ENCODE results near the gene KRTAP9-7.
"Not testable (repeated sequence)": the region's sequence is repeated elsewhere in the genome, so short reads cannot be mapped to it uniquely, and the experiment has no call there.

Gene KRTAP9-7, protein sequence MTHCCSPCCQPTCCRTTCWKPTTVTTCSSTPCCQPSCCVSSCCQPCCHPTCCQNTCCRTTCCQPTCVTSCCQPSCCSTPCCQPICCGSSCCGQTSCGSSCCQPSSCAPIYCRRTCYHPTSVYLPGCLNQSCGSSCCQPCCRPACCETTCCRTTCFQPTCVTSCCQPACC

DNA sequence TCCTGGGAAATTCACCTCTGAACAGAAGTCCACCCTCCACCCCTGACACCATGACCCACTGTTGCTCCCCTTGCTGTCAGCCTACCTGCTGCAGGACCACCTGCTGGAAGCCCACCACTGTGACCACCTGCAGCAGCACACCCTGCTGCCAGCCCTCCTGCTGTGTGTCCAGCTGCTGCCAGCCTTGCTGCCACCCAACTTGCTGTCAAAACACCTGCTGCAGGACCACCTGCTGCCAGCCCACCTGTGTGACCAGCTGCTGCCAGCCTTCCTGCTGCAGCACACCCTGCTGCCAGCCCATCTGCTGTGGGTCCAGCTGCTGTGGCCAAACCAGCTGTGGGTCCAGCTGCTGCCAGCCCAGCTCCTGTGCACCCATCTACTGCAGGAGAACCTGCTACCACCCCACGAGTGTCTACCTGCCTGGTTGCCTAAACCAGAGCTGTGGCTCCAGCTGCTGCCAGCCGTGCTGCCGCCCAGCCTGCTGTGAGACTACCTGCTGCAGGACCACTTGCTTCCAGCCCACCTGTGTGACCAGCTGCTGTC, at the start of gene KRTAP9-7:
TSS of gene KRTAP9-7 (plus strand) at position 51 of the 543 bp plus-strand sequence. CDS start at position 51, 0 bp downstream.
- DNase-seq (ENCODE audit: low read depth in 3 of 3): not testable (repeated sequence)

DNA sequence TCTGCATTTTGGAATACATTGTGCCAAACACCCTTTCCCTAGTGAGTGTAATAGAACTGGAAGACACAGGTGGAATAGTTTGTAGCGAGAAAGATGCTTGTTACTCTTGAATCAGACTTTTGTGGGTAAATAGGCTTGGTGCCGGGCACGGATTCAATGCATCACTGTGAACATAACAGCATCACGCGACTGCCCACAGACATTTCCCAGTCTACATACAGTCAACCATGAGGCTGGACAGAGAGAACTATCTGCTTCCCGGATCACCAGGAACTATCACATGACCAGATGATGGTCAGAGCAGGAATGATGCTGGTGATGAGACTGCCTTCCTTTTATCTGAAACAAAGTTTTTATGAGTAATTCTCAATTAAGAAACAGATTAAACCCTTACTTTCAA, 49.4 kb upstream of the KRTAP9-7 start:
- no peak for DNase-seq (ENCODE audit: low read depth in 3 of 3)

DNA sequence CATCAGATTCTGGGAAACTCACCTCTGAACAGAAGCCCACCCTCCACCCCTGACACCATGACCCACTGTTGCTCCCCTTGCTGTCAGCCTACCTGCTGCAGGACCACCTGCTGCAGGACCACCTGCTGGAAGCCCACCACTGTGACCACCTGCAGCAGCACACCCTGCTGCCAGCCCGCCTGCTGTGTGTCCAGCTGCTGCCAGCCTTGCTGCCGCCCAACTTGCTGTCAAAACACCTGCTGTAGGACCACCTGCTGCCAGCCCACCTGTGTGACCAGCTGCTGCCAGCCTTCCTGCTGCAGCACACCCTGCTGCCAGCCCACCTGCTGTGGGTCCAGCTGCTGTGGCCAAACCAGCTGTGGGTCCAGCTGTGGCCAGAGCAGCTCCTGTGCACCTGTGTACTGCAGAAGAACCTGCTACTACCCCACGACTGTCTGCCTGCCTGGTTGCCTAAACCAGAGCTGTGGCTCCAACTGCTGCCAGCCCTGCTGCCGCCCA, 48.9 kb upstream of the KRTAP9-7 start, which contains the start of gene KRTAP9-2:
TSS of gene KRTAP9-2 (plus strand) at position 51 of the 498 bp plus-strand sequence. CDS start at position 58, 7 bp downstream.
- DNase-seq (ENCODE audit: low read depth in 3 of 3): not testable (repeated sequence)

DNA sequence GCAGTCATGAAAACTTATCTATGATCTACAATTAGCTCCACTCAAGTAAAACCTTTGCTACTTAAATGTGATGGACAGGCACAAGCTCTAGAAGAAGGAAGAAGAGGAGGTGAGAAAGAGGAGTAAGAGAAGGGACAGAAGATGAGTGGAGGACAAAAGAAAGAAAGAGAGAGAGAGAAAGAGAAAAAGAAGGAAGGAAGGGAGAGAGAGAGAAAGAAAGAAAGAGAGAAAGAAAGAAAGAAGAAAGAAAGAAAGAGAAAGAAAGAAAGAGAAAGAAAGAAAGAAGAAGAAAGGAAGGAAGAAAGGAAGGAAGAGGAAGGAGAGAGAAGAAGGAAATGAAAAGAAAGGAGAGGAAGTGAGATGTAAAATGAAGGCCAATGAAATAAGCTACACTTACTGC, 45.4 kb upstream of the KRTAP9-7 start:
- no peak for DNase-seq (ENCODE audit: low read depth in 3 of 3)

DNA sequence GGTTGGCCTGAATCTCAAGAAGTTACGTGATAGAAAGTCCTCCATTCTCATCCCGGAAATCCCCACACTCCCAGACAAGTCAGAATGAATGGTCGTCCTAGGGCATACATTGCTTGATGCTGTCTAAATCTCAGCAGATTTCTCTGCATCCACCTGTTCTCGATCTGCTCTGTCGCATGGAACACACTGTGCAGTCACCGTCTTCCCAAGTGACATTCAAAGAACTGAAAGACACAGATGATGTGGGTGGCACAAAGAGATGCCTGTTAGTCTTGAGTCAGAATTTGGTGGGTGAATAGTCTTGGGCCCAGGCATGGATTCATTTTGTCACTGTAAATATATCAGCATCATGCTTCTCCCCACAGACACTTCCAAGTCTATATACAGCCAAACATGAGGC, 43.8 kb upstream of the KRTAP9-7 start:
- DNase-seq (ENCODE audit: low read depth in 3 of 3): no peak

DNA sequence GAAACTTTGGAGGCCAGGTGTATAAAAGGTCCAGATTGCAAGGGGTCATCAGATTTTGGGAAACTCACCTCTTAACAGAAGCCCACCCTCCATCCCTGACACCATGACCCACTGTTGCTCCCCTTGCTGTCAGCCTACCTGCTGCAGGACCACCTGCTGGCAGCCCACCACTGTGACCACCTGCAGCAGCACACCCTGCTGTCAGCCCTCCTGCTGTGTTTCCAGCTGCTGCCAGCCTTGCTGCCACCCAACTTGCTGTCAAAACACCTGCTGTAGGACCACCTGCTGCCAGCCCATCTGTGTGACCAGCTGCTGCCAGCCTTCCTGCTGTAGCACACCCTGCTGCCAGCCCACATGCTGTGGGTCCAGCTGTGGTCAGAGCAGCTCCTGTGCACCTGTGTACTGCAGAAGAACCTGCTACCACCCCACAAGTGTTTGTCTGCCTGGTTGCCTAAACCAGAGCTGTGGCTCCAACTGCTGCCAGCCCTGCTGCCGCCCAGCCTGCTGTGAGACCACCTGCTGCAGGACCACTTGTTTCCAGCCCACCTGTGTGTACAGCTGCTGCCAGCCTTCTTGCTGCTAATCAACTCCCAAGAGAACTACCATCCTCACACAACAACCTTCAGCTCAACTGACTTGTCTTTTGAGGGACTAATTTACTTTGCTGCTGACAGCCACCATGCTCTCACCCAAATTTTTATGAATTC, 42.9 kb upstream of the KRTAP9-7 start, which contains the start of gene KRTAP9-3:
TSS of gene KRTAP9-3 (plus strand) at position 51 of the 707 bp plus-strand sequence. CDS start at position 104, 53 bp downstream.
- not testable (repeated sequence) for DNase-seq (ENCODE audit: low read depth in 3 of 3)

DNA sequence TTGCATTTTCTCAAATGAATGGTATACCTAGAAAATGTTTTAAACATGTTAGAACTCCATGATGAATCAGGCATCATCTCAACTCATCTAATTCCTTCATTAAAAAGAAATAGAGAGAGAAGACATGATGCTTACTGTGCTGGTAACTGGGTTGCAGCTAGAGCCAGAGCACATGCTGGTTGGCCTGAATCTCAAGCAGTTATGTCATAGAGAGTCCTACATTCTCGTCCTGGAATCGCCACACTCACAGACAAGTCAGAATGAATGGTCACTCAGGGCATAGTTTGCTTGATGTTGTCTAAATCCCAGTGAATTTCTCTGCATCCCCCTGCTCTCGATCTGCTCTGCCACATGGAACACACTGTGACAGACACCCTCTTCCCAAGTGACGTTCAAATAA, 38.4 kb upstream of the KRTAP9-7 start:
- not testable (repeated sequence) for DNase-seq (ENCODE audit: low read depth in 3 of 3)

DNA sequence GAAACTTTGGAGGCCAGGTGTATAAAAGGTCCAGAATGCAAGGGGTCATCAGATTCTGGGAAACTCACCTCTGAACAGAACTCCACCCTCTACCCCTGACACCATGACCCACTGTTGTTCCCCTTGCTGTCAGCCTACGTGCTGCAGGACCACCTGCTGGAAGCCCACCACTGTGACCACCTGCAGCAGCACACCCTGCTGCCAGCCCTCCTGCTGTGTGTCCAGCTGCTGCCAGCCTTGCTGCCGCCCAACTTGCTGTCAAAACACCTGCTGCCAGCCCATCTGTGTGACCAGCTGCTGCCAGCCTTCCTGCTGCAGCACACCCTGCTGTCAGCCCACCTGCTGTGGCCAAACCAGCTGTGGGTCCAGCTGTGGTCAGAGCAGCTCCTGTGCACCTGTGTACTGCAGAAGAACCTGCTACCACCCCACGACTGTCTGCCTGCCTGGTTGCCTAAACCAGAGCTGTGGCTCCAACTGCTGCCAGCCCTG, 37.5 kb upstream of the KRTAP9-7 start, which contains the start of gene KRTAP9-8:
TSS of gene KRTAP9-8 (plus strand) at position 51 of the 489 bp plus-strand sequence. CDS start at position 104, 53 bp downstream.
- DNase-seq (ENCODE audit: low read depth in 3 of 3): not testable (repeated sequence)

DNA sequence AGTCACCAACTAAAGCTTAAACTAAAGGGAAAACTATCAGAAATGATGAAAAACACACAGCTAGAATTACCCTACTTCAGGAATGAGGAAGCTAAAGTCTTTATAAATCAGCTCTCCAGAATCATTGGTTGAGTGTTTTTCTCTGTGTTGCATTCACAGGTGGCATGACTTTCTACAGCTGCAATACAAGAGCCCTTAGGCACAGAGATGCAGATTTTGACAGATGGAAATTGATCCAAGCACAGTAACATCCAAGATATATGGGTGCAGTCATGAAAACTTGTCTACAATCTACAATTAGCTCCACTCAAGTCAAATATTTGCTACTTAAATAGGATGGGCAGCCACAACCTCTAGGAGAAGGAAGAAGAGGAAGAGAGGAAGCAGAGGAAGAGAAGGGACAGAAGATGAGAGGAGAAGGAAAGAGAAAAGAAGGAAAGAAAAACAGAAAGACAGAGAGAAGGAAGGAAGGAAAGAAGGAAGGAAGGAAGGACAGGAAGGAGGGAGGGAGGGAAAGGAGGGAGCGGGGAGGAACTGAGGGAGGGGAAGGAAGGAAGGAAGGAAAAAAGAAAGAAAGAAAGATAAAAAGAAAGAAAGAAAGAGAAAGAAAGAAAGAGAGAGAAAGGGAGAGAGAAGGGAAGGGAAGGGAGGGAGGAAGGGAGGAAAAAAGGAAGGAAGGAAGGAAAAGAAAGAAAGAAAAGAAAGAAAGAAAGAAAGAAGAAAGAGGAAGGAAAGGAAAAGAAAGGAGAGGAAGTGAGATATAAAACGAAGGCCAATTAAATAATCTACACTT, 28.3 kb upstream of the KRTAP9-7 start:
- DNase-seq (ENCODE audit: low read depth in 3 of 3): not testable (repeated sequence)

DNA sequence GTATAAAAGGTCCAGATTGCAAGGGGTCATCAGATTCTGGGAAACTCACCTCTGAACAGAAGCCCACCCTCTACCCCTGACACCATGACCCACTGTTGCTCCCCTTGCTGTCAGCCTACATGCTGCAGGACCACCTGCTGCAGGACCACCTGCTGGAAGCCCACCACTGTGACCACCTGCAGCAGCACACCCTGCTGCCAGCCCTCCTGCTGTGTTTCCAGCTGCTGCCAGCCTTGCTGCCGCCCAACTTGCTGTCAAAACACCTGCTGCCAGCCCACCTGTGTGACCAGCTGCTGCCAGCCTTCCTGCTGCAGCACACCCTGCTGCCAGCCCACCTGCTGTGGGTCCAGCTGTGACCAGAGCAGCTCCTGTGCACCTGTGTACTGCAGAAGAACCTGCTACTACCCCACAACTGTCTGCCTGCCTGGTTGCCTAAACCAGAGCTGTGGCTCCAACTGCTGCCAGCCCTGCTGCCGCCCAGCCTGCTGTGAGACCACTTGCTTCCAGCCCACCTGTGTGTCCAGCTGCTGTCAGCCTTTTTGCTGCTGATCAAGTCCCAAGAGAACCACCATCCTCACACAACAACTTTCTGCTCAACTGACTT, 25.8 kb upstream of the KRTAP9-7 start, which contains the start of gene KRTAP9-4:
TSS of gene KRTAP9-4 (plus strand) at position 51 of the 604 bp plus-strand sequence. CDS start at position 85, 34 bp downstream.
- DNase-seq (ENCODE audit: low read depth in 3 of 3): not testable (repeated sequence)

DNA sequence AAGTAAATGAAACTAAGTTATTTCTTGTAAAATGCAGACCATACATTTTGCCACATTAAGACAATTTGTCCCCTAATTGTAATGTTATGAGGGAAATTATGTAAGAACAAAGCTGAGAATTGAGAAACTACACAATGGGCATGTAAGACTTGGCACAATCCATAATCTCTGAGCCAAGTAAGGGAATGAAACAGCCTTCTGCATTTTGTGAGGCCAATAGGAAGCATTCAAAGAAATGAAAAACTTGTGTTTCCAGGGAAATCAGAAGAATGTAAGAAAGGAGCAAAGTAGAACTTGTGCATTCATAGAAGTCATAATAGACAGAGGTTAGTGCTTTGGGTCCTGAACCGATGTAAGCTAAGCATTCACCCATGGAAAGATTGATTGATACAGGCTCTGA, 24.2 kb upstream of the KRTAP9-7 start:
- DNase-seq (ENCODE audit: low read depth in 3 of 3): no peak

DNA sequence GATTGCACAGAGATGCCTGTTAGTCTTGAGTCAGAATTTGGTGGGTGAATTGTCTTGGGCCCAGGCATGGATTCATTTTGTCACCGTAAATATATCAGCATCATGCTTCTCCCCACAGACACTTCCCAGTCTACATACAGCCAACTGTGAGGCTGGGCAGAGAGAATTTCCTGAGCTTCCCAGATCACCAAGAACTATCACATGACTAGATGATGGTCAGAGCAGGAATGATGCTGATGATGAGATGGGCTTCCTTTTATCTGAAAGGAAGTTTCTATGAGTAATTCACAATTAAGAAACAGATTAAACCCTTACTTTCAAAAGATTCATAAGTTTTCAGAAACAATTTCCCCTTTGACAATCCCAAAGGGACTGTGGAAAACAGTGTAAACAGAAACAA, 20.6 kb upstream of the KRTAP9-7 start:
- DNase-seq (ENCODE audit: low read depth in 3 of 3): no peak

DNA sequence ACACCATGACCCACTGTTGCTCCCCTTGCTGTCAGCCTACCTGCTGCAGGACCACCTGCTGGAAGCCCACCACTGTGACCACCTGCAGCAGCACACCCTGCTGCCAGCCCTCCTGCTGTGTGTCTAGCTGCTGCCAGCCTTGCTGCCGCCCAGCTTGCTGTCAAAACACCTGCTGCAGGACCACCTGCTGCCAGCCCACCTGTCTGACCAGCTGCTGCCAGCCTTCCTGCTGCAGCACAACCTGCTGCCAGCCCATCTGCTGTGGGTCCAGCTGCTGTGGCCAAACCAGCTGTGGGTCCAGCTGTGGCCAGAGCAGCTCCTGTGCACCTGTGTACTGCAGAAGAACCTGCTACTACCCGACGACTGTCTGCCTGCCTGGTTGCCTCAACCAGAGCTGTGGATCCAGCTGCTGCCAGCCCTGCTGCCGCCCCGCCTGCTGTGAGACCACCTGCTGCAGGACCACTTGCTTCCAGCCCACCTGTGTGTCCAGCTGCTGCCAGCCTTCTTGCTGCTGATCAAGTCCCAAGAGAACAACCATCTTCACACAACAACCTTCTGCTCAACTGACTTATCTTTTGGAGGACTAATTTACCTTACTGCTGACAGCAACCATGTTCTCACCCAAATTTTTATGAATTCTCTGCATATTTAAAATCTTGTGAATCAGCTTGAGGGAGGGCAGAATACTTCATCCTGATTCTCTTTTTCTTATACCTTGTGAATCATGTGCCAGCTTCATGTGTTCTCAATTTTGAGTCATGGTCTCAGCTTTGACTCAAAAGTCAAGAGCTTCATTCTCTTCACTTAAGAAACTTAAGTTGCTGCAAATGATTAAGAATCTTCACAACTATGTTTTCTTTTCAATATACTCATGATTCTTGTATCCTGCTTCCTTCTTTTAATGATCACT, 19.9 kb upstream of the KRTAP9-7 start, which contains the start of gene KRTAP9-9:
TSS of gene KRTAP9-9 (plus strand) at position 4 of the 910 bp plus-strand sequence.
- not testable (repeated sequence) for DNase-seq (ENCODE audit: low read depth in 3 of 3)

DNA sequence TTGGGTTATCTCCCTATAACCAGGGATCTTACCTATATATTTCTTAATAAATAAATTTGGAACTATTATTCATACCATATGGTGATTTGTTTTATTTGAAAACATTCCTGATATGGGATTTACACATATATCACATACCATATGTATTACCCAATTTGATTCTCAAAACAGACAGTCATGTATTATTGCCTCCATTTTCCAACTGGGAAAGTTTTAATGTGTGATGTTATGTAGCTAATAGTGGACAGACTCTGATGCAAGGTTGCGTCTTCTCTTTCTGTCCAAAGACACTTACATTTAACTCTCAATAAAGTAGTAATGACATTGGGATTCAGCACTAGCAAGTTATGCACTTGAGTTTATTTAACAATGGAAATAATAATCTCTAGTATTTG, 19.2 kb upstream of the KRTAP9-7 start:
- DNase-seq (ENCODE audit: low read depth in 3 of 3): no peak

DNA sequence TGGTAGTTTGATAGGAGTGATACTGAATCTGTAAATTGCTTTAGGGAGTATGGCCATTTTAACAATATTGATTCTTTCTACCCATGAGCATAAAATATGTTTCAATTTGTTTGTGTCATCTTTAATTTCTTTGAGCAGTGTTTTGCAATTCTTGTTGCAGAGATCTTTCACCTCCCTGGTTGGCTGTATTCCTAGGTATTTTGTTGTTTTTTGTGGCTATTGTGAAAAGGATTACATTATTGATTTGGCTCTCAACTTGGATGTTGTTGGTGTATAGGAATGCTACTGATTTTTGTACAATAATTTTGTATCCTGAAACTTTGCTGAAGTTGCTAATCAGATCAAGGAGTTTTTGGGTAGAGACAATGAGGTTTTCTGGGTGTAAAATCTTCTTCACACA, 17.1 kb upstream of the KRTAP9-7 start:
- DNase-seq (ENCODE audit: low read depth in 3 of 3): no peak

DNA sequence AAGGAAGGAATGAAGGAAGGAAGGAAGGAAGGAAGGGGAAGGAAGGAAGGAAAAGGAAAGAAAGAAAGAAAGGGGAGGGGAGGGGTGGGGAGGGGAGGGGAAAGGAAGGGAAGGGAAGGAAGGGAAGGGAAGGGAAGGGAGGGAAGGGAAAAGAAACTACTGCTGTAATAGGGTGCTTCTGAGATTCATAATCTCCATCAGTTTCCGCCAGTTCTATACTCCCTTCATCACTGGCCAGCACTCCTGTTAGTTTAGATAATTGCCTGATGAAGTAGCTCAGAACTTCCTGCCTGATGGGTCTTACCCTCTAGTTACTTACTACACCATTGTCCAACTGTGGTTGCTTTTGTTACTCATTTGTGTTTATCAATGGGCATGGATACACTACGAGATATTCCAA, 12.3 kb upstream of the KRTAP9-7 start:
- DNase-seq (ENCODE audit: low read depth in 3 of 3): no peak

DNA sequence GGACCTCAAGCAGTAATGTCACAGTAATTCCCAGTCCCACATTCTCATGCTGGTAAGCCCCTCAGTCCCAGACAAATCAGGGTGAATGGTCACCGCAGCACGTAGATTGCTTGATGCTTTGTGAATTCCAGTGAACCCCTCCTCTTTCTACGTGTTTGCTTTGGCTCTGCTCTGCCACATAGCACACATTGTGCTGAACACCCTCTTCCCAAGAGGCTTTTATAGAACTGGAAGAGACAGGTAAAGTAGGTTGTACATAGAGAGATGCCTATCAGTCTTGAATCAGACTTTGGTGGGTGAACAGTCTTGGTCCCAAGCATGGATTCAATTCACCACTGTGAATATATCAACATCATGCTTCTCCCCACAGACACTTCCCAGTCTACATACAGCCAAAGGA, 10.9 kb upstream of the KRTAP9-7 start:
- no peak for DNase-seq (ENCODE audit: low read depth in 3 of 3)

DNA sequence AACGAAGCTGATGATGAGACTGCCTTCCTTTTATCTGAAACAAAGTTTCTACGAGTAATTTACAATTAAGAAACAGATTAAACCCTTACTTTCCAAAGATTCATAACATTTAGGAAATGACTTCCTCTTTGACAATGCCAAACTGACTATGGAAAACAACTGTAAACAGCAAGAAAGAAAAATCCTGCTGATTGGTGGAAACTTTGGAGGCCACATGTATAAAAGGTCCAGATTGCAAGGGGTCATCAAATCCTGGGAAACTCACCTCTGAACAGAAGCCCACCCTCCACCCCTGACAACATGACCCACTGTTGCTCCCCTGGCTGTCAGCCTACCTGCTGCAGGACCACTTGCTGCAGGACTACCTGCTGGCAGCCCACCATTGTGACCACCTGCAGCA, 10.4 kb upstream of the KRTAP9-7 start, which contains the start of gene KRTAP9-6:
TSS of gene KRTAP9-6 (plus strand) at position 301 of the 400 bp plus-strand sequence. CDS start at position 301, 0 bp downstream.
- no peak for DNase-seq (ENCODE audit: low read depth in 3 of 3)

DNA sequence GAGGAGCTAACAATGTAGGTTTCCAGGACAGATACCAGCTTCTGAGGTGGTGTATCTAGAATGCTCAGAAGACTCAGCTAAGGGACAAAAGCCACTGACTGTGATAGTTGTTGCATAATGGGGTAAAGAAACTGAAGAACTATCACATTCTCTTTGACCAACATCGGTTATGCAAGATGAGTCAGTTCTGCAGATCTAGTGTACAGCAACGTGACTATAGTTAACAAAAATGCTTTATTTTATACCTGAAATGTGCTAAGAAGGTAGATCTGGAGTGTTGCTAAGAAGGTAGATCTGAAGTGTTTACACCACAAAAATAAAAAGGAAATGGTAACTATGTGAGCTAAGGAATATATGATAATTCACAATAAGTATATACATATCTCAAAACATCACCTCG, 7.8 kb upstream of the KRTAP9-7 start:
- DNase-seq (ENCODE audit: low read depth in 3 of 3): no peak

DNA sequence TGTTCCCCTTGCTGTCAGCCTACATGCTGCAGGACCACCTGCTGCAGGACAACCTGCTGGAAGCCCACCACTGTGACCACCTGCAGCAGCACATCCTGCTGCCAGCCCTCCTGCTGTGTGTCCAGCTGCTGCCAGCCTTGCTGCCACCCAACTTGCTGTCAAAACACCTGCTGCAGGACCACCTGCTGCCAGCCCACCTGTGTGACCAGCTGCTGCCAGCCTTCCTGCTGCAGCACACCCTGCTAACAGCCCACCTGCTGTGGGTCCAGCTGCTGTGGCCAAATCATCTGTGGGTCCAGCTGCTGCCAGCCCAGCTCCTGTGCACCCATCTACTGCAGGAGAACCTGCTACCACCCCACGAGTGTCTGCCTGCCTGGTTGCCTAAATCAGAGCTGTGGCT, 4.2 kb upstream of the KRTAP9-7 start:
- DNase-seq (ENCODE audit: low read depth in 3 of 3): not testable (repeated sequence)
